Adipose tissue (tissue), 3 donors: ENCODE data around the gene ACACB. TPM values are rescaled to one million over a fixed set of nuclear protein-coding genes. Genes with fewer than 3 reads are reported as not detected.

ENCODE experiments used
- H3K27ac ChIP-seq: one replicate; pipeline ENCODE4 v1.5.1; 2013; ENCODE audit warnings: low read depth, low read length
- WGBS, 3 donors: extraction: QIAGEN DNeasy Blood & Tissue Kit; methylation state at CpG; one replicate each; pipeline ENCODE4 v1.1.7; 2013; 5-methylcytosine and 5-hydroxymethylcytosine counted together
- polyA plus RNA-seq, 3 donors: library from polyadenylated mRNA; stranded (reverse); fragments of 200-250 nt; gene quantifications; one replicate each; pipeline ENCODE4 v1.2.3, GENCODE V29; 2013
- donor health status: healthy with polysubstance abuse.
- donor health status: Bipolar disorder and iron deficiency.
- donor health status: healthy.

ACACB gene
- polyA plus RNA-seq, 3 donors = 61.3 to 539 (median 237) TPM

DNA sequence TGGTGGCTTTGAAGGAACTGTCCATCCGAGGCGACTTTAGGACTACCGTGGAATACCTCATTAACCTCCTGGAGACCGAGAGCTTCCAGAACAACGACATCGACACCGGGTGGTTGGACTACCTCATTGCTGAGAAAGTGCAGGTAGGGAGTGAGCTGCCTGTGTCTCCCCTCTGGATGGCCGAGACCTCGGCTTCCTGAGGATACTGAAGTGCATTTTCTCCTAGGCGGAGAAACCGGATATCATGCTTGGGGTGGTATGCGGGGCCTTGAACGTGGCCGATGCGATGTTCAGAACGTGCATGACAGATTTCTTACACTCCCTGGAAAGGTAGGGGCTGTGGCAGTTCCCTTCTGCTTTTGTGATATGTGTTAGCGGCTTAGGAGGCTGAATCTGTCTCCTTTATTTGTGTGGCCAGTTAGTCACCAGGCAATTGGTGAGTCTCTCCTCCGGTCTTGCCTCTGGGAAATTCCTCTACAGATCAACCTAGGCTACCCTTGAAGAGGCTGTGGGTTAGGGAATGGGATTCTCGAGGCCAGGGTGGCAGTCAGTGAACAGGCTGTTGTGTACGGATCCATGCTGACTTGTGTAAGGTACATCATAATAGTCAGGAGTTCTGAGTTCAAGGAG, 75.3 kb downstream of the ACACB start:
- H3K27ac ChIP-seq = no peak overlapping the region
- 89 to 95% (median 94%) methylated on average over 20 of the region's 20 CpGs for WGBS, 3 donors

GRCh38 chr12:109192358-109192757, 76.0 kb downstream of the ACACB start:
- 76 to 90% (median 79%) methylated on average over 3 of the region's 3 CpGs for WGBS, 3 donors
- no peak overlapping the region for H3K27ac ChIP-seq

DNA sequence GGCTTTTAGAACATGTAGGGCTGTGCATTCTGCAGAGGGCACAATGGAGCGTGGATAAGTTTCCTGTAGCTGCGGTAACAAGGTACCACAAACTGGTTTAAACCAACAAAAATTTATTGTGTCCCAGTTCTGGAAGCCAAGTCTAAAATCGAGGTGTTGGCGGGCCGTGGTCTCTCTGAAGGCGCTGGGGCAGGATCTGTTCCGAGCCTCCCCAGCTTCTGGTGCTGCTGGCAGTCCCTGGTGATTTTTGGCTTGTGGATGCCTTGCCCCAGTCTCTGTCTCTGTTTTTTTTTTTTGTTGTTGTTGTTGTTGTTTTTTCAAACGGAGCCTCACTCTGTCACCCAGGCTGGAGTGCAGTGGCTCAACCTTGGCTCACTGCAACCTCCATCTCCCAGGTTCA, 77.5 kb downstream of the ACACB start:
- no peak overlapping the region for H3K27ac ChIP-seq
- 95 to 96% (median 96%) methylated on average over 8 of the region's 8 CpGs for WGBS, 3 donors

GRCh38 chr12:109196332-109196731, 79.9 kb downstream of the ACACB start:
- H3K27ac ChIP-seq = no peak overlapping the region
- 82 to 98% (median 96%) methylated on average over 4 of the region's 4 CpGs for WGBS, 3 donors

DNA sequence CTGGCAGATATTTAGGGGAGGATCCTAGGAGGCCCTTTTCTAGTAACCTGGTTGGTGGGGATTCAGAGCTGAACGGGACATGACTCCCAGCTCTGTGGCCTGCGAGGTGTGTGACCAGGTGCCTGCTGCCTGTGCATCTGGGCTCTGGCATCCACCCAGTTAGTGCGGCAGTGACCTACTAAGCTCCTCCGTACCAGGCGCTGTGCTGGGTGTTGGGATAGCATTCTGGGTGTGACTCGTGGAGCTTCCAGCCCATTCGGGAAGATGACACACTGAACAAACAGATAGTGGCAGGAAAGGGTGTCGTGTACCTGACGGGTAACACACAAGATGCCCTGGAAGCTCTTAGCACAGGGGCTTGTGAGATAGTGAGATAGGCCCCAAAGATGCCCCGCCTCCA, 80.9 kb downstream of the ACACB start:
- WGBS, 3 donors = 90 to 96% (median 90%) methylated on average over 10 of the region's 10 CpGs
- no peak overlapping the region for H3K27ac ChIP-seq

GRCh38 chr12:109199324-109199723, 82.9 kb downstream of the ACACB start:
- 87 to 94% (median 89%) methylated on average over 11 of the region's 11 CpGs for WGBS, 3 donors

GRCh38 chr12:109200825-109201495, 84.6 kb downstream of the ACACB start:
- 92 to 94% (median 93%) methylated on average over 14 of the region's 14 CpGs for WGBS, 3 donors
- no peak overlapping the region for H3K27ac ChIP-seq

More at GRCh38 chr12:109199324-109199723, 82.9 kb downstream of the ACACB start:
- H3K27ac ChIP-seq = no peak overlapping the region

- H3K27ac ChIP-seq = no peak overlapping the region
- WGBS, 3 donors = 83 to 94% (median 94%) methylated on average over 17 of the region's 17 CpGs
Measured at GRCh38 chr12:109201496-109201885, 85.1 kb downstream of the ACACB start.

DNA sequence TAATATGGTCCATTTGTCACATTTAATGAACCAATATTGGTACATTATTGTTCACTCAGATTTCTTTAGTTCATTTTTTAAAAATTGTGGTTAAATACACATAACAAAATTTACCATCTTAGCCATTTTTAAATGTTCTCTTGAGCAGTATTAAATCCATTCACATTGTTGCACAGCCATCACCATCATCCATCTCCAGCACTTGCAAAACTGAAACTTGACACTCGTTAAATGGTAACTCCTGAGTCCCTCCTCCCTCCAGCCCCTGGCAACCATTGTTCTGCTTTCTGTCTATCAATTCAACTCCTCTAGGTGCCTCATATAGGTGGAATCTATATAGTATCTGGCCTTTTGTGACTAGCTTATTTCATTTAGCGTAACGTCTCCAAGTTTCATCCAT, 86.4 kb downstream of the ACACB start:
- 89 to 97% (median 97%) methylated on average over 3 of the region's 3 CpGs for WGBS, 3 donors
- H3K27ac ChIP-seq = no peak overlapping the region

DNA sequence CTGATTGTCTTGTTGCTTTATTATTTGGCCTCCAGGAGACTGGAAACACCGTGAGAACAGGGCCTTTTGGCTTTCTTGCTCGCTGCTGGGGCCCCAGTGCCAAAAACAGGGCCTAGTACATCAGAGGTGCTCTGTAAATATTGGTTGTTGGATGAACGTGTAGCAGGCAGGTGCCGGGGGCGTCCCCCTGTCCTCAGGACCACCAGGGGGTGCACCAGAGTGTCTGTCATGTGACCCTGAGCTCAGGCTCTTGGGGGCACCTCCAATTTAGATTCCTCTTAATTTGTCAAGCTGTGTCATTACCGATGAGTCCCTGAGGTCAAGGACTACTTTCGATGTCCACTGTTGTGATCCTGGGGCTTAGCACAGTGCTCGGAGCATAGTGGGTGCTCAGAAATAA, 87.1 kb downstream of the ACACB start:
- H3K27ac ChIP-seq = no peak overlapping the region
- 82 to 91% (median 91%) methylated on average over 8 of the region's 8 CpGs for WGBS, 3 donors

GRCh38 chr12:109209082-109209481, 92.7 kb downstream of the ACACB start:
- no peak overlapping the region for H3K27ac ChIP-seq
- WGBS, 3 donors = 94 to 96% (median 95%) methylated on average over 13 to 14 of the region's 14 CpGs

GRCh38 chr12:109212460-109213115, 96.2 kb downstream of the ACACB start:
- no peak overlapping the region for H3K27ac ChIP-seq

DNA sequence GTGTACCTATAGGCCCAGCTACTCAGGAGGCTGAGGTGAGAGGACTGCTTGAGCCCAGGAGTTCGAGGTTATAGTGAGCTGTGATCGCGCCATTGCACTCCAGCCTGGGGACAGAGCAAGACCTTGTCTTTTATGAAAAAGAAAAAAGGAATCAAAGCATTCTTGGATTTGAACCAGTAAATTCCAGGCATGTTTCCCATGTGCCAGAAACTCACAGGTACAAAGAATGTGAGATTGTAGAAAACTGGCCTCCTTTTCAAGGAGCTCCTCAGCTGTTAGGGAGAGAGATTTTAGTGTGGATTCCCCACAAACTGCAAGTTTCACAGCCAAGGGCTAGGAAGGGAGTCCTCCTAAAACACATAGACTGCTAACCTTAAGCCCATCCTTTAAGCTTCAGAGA, 97.7 kb downstream of the ACACB start:
- 77 to 94% (median 93%) methylated on average over 3 of the region's 3 CpGs for WGBS, 3 donors
- H3K27ac ChIP-seq = no peak overlapping the region

More at GRCh38 chr12:109212460-109213115, 96.2 kb downstream of the ACACB start:
- 92 to 94% (median 93%) methylated on average over 16 of the region's 16 CpGs for WGBS, 3 donors

DNA sequence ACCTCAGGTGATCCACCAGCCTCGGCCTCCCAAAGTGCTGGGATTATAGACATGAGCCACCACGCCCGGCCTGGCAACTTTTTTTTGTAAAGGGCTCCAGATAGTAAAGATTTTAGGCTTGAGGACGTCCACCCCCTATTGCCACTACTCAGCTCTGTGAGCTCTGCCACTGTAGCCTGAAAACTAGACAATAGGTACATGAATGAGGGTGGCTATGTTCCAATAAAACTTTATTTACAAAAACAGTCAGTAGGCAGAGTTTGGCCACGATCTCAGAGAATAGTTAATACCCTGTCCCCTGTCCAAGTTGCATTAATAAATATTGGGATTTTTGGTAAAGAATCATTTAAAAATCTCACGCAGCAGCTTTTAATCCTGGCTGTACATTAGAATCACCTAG, 102.6 kb downstream of the ACACB start:
- WGBS, 3 donors = 94 to 95% (median 95%) methylated on average over 6 of the region's 6 CpGs

GRCh38 chr12:109219938-109220337, 103.6 kb downstream of the ACACB start:
- no peak overlapping the region for H3K27ac ChIP-seq

More for the DNA sequence above, 102.6 kb downstream of the ACACB start:
- H3K27ac ChIP-seq = no peak overlapping the region

DNA sequence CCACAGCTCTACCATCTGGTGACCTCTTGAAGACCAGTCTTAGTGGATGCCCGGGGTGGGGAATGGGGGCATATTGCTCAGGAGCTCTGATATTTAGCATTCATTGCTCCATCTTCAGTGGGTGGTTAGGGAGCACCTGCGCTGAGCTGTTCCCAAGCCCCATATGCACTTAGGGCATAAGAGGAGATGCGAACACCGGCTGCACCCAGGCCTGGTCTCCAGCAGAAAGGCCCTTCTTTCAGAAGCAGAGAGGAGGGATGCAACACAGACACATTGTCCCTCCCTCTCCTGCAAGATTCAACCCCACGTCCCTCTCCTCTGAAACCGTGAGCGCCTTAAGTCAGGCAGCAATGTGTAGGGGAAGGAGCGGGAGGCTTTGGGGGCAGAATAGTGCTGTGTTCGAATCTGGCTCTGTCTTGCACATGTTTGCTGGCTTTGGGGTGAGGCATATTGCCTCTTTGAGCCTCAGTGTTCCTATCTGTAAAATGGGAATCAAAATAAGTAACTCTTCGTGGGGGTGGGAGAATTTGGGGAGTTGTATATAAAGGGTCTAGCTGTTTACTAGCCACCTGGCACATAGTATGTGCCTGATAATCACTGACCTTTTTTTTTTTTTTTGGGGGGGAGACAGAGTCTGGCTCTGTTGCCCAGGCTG, 105.0 kb downstream of the ACACB start:
- no peak overlapping the region for H3K27ac ChIP-seq
- WGBS, 3 donors = 95% methylated on average over 10 of the region's 10 CpGs

More at GRCh38 chr12:109219938-109220337, 103.6 kb downstream of the ACACB start:
- WGBS, 3 donors = 59 to 82% (median 73%) methylated on average over 2 of the region's 2 CpGs

DNA sequence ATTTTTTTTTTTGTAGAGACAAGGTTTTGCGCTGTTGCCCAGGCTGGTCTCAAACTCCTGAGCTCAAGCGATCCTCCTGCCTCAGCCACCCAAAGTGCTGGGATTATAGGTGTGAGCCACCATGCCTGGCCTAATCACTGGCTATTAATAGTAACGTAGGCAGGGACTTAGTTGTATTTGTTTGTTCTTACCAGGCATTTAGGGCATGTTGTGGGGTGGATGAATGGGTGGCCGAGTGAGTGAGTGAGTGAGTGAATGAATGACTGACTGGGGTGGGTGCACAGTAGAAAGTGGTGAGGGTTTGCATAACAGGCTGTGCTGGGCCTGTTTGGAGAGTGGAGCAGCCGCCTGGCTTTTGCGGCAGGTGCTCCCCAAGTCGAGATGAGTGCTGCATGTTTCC, 105.7 kb downstream of the ACACB start:
- WGBS, 3 donors = 83 to 88% (median 87%) methylated on average over 7 of the region's 7 CpGs
- no peak overlapping the region for H3K27ac ChIP-seq

GRCh38 chr12:109222496-109222895, 106.1 kb downstream of the ACACB start:
- no peak overlapping the region for H3K27ac ChIP-seq
- 86 to 93% (median 90%) methylated on average over 17 to 18 of the region's 18 CpGs for WGBS, 3 donors

DNA sequence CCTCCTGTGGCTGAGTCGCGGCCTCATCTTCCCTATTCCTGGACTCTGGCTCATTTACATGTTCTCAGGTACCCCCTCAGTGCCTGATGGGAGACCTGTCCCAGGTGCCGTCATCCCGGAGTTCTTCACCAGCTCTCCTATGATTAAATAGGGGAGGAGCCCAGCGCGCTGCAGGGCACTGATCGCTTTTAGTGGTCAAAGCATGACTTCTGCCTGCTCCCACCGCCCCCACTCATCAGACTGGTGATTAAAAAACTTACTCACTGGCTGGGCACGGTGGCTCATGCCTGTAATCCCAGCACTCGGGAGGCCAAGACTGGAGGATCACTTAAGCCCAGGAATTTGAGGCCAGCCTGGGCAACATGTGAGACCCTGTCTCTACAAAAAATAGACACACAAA, 106.8 kb downstream of the ACACB start:
- WGBS, 3 donors = 94 to 97% (median 94%) methylated on average over 10 of the region's 10 CpGs
- H3K27ac ChIP-seq = no peak overlapping the region
